ENCODE results near the gene PTPN11.

The PTPN11 gene

DNA sequence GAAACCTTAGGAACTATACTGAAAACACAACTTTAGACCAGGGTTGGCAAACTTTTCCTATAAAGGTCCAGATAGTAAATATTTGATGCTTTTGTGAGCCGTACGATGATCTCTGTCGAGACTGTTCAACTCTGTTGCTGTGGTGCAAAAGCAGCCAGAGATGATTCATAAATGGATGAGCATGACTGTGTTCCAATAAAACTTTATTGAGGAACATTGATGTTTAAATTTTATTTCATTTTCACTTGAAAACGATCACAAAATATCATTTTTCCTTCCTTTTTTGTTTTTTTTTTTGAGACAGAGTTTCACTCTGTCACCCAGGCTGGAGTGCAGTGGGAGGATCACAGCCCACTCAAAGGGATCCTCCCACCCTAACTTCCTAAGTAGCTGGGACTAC, 105.5 kb downstream of the PTPN11 start:
- TF ChIP-seq, protein P1, sequence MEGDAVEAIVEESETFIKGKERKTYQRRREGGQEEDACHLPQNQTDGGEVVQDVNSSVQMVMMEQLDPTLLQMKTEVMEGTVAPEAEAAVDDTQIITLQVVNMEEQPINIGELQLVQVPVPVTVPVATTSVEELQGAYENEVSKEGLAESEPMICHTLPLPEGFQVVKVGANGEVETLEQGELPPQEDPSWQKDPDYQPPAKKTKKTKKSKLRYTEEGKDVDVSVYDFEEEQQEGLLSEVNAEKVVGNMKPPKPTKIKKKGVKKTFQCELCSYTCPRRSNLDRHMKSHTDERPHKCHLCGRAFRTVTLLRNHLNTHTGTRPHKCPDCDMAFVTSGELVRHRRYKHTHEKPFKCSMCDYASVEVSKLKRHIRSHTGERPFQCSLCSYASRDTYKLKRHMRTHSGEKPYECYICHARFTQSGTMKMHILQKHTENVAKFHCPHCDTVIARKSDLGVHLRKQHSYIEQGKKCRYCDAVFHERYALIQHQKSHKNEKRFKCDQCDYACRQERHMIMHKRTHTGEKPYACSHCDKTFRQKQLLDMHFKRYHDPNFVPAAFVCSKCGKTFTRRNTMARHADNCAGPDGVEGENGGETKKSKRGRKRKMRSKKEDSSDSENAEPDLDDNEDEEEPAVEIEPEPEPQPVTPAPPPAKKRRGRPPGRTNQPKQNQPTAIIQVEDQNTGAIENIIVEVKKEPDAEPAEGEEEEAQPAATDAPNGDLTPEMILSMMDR (IDR thresholded peaks at IDR 0.05; ENCODE audit: low read depth, low read length, missing control alignments): no peak
- in situ Hi-C loops (cut with HindIII; ENCODE audit: low pct_ligation_motif_present, low sequenced_read_pairs): no loop called here

DNA sequence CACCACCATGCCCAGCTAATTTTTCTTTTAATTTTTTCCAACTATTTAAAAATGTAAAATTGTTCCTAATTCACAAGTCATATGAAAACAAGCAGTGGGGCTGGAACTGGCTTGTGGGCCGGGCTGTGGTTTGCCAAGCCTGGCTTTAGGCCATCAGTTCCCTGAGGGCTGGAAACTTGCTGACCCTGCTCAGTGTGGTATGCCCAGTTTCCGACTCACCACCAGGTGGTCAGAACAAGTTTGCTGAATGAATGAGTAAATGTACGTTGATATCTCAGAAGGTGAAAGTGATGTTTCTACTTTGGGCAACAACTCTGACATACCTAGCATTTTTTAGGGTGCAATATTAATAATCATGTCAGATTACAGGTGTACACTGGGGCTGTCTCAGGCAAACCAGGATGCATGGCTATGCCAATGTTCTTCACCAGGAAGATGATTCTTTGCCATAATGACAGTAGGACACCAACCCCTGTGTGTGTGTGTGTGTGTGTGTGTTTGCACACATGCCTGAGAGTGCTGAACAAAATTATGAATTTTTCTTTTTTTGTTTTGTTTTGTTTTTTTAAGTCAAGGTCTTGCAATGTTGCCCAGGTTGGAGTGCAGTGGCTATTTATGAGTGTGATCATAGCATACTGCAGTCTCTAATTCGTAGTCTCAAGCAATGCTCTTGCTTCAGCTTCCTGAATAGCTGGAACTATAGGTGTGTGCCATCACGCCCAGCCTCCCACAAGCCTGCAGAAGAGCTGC, 106.1 kb downstream of the PTPN11 start:
- no peaks in the 10 kb centered on the region for H3K36me3 ChIP-seq (replicated peaks)
- TF ChIP-seq, protein P1 (IDR thresholded peaks at IDR 0.05; ENCODE audit: low read depth, low read length, missing control alignments): peak; percentile 47
- in situ Hi-C loops (cut with HindIII; ENCODE audit: low pct_ligation_motif_present, low sequenced_read_pairs): no loop called here
- no peak overlapping the region for H3K4me3 ChIP-seq (ENCODE audit: low read depth, low read length)
- no peaks in the 10 kb centered on the region for H3K27me3 ChIP-seq (replicated peaks)
- H3K27ac ChIP-seq: no peak overlapping the region
- DNase-seq: peak; percentile 3

More for the DNA sequence above, 105.5 kb downstream of the PTPN11 start:
- H3K36me3 ChIP-seq (replicated peaks): no peaks in the 10 kb centered on the region
- H3K27me3 ChIP-seq (replicated peaks): no peaks in the 10 kb centered on the region
- no peak overlapping the region for H3K4me3 ChIP-seq (ENCODE audit: low read depth, low read length)
- DNase-seq: no peak
- H3K27ac ChIP-seq: no peak overlapping the region

DNA sequence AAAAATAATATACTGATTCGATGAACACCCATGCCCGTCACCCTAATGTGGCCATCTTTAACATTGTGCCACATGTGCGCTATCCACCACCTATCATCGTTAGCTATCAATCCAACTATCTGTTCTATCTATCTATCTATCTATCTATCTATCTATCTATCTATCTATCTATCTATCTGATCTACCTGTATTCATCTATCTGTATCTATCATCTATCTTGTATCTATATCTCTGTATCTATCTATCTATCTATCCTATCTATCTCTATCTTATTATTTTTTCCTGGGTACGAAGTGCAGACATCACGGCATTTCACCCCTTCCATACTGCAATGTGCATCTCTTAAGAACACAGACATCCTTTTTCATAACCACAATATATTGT, 106.7 kb downstream of the PTPN11 start:
- in situ Hi-C loops (cut with HindIII; ENCODE audit: low pct_ligation_motif_present, low sequenced_read_pairs): no loop called here

DNA sequence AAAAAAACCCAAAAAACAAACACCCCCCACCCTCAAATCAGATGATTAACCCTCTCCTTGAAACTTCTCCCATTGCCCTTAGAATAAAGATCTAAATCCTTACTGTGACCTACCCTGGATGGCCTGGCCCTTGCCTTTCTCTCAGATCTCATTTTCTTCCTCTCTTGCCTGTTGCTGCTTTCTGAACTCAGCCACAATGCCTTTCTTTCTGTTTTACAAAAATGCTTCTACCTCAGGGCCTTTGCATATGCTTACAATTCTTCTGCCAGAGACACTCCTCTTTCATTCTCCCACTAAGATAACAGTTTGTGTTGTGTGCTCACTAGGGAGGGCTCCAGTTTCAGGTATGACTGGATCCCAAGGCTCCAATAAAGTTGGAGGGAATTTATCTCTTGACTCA, 108.3 kb downstream of the PTPN11 start:
- TF ChIP-seq, protein P1 (IDR thresholded peaks at IDR 0.05; ENCODE audit: low read depth, low read length, missing control alignments): no peak
- no peak overlapping the region for H3K4me3 ChIP-seq (ENCODE audit: low read depth, low read length)
- no peaks in the 10 kb centered on the region for H3K27me3 ChIP-seq (replicated peaks)
- no peaks in the 10 kb centered on the region for H3K36me3 ChIP-seq (replicated peaks)
- DNase-seq: no peak
- H3K27ac ChIP-seq: no peak overlapping the region
- in situ Hi-C loops (cut with HindIII; ENCODE audit: low pct_ligation_motif_present, low sequenced_read_pairs): no loop called here

More for the DNA sequence above, 106.7 kb downstream of the PTPN11 start:
- TF ChIP-seq, protein P1 (IDR thresholded peaks at IDR 0.05; ENCODE audit: low read depth, low read length, missing control alignments): no peak
- H3K4me3 ChIP-seq (ENCODE audit: low read depth, low read length): no peak overlapping the region
- no peak for DNase-seq
- H3K27me3 ChIP-seq (replicated peaks): no peaks in the 10 kb centered on the region
- no peak overlapping the region for H3K27ac ChIP-seq
- H3K36me3 ChIP-seq (replicated peaks): no peaks in the 10 kb centered on the region

DNA sequence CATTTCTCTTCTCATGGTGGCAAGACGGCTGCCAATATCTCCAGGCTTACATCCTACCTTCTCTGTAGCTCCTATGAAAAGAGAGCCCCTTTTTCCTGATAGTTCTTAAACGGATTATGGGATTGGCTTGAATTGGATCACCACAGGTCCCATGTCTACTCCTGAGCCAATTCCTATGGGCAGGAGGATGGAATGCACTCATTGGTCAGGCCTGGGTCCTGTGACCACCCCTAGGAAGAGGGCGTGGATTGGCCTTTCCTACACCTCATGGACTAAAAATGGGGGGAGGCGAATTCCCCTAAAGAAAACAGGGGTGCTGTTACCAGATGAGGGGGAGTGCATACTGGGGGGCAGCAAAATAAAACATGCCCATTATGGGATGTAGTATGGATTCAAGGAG, 108.8 kb downstream of the PTPN11 start:
- in situ Hi-C loops (cut with HindIII; ENCODE audit: low pct_ligation_motif_present, low sequenced_read_pairs): no loop called here
- TF ChIP-seq, protein P1 (IDR thresholded peaks at IDR 0.05; ENCODE audit: low read depth, low read length, missing control alignments): no peak
- Histone ChIP-seq H3K36me3 (replicated peaks) (no peaks in the 10 kb centered on the region), H3K27ac (no peak overlapping the region), H3K4me3 (ENCODE audit: low read depth, low read length) (no peak overlapping the region), H3K27me3 (replicated peaks) (no peaks in the 10 kb centered on the region)
- no peak for DNase-seq

DNA sequence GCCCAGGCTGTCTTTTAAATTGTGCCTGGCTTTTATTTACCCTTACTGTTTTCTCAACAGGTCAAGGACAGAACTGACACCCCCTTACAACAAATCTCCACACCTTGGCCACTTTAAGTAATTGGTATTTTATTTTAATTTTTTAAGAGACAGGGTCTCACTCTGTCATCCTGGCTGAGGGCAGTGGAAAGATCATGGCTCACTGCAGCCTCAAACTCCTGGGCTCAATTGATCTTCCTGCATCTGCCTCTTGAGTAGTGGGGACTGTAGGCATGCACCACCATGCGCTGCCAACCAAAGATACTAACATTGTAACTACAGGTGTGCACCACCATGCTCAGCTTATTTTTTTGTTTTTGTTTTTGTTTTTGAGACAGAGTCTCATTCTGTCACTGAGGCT, 109.8 kb downstream of the PTPN11 start:
- TF ChIP-seq, protein P1 (IDR thresholded peaks at IDR 0.05; ENCODE audit: low read depth, low read length, missing control alignments): no peak
- in situ Hi-C loops (cut with HindIII; ENCODE audit: low pct_ligation_motif_present, low sequenced_read_pairs): no loop called here
- H3K27ac ChIP-seq: no peak overlapping the region
- no peak for DNase-seq
- H3K27me3 ChIP-seq (replicated peaks): no peaks in the 10 kb centered on the region
- no peaks in the 10 kb centered on the region for H3K36me3 ChIP-seq (replicated peaks)
- no peak overlapping the region for H3K4me3 ChIP-seq (ENCODE audit: low read depth, low read length)

Data from brain microvascular endothelial cell (primary cell).